ENCODE measurements around the gene ZBBX.

- TF ChIP-seq CTCF (IDR thresholded peaks at IDR 0.05; ENCODE audit: low read length) (no peak), EZH2 (optimal IDR thresholded peaks at IDR 0.05; ENCODE audit: low read depth, low read length) (no peak), EZH2phosphoT487 (IDR thresholded peaks at IDR 0.05; ENCODE audit: low read length) (no peak)
Observed at GRCh38 chr3:167306319-167306718, 73.8 kb downstream of the ZBBX start.

All from MM.1S (cell line).